ENCODE measurements around the gene DNM3. TPM values are rescaled to one million over a fixed set of nuclear protein-coding genes. Genes with fewer than 3 reads are reported as not detected.
"Not testable (repeated sequence)": the region's sequence is repeated elsewhere in the genome, so short reads cannot be mapped to it uniquely, and the experiment has no call there.

DNM3 gene
- total RNA-seq: 2.3 TPM
- long read RNA-seq, partial matches to known transcripts: 1 of 5 reads
- long read RNA-seq, other reads (novel, unspliced or antisense): 4 of 5 reads

DNA sequence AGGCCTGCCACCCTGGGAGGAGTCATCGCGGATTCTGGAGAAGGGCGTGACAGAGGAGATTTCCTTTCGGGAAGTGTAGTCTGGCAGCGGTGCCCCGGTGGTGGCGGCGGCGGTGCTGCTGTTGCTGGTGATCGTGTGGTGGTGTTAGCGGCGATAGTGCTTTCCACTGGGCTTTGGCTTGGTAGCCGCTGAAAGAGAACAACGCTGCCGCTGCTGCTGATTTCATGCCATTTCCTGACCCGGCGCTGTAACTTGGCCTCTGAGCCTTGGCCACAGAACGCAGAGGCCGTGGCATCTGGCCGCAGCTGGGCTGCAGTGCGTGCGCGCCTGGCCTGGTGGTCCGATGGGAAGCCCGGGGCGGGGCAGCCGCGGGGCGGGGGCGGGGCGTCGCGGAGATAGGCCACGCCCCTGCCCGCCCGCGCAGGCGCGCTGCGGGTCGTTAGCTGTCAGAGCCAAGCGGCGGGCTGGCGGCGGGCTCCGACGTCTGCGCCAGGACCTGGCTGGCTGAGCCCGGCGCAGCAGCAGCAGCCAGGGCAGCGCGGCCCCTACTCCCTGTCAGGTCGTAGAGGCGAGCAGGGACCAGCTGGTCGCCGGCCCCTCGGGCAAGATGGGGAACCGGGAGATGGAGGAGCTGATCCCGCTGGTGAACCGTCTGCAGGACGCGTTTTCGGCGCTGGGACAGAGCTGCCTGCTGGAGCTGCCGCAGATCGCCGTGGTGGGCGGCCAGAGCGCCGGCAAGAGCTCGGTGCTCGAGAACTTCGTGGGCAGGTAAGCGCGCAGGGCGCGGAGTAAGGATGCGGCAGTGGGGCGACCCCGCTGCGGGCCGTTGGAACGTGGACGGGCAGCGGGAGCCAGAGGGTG, at the start of gene DNM3:
TSS of gene DNM3 (plus strand) at position 449 of the 861 bp plus-strand sequence. CDS start at position 608, 159 bp downstream.
- DNase-seq (peak; percentile 90), ATAC-seq (peak; percentile 99)
- intact Hi-C loops (cut with micrococcal nuclease): no loop called here

DNA sequence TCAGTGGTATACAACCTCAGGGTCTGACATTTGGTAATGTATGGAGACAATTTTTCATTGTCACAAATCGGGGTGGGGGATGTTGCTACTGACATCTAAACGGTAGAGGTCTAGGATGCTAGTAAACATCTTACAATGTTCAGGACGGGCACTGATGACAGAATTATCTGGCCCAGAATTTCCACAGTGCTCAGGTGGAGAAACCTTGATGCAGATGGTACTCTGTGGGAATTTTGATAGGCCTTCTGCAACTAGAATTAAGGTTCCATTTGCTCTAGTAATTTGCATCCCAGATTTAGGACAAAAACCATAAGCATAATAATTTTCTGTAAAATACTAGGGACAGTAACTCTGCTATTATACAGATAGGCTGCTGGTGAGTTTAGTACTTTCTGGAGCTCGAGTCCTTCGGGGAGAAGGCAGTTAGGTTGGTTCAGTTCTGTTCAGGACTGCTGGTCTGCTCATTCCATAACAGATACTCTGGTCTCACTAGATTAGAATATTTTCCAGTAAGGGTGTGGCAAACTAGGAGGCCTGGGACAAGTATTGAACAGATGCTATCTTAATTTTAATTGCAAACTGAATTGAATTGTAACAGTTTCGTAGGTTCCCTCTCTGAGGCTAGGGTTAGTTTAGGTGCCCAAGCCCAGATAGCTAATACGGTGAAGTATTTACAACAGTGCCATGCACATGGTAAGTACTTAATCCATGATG, 48.5 kb upstream of the DNM3 start:
- intact Hi-C loops (cut with micrococcal nuclease): no loop called here
- ATAC-seq (no peak), DNase-seq (no peak)

DNA sequence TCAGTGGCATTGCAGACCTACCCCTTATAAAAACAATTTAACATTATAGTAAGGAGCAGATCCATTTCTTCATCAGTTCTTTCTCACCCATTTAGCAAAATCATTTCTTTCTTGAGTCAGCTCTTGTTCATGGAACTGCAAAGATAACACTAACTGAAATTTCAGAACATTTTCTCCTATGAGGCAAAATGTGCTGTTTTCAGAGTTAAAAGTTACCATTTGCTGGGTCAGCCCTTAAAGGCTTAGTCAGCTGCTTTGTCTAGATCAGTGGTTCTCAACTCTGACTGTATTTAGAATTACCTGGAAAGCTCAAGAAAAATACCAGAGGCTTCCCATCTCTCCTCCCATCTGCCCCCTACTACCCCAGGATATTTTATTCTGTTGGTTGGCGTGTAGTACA, 47.7 kb upstream of the DNM3 start:
- ATAC-seq (no peak), DNase-seq (no peak)
- intact Hi-C loops (cut with micrococcal nuclease): no loop called here

DNA sequence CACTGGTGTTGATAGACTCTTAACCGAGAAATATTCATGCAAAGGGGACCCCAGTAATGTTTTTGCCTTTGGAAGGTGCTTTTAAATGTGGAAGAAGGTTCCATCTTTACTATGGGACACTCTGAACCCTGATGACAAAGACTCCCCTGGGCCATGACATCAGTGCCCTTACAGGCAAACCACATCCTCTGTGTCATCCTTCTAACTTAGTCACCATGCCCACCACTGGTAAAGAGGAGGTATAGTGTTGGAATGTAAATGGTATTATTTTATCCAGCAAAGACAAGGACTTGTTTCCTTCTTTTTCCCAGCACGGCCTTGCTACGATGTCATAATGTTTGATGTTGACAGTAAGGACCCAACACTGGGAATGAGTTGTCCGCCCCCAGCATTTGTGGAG, 47.2 kb upstream of the DNM3 start:
- intact Hi-C loops (cut with micrococcal nuclease): no loop called here
- ATAC-seq (no peak), DNase-seq (no peak)

DNA sequence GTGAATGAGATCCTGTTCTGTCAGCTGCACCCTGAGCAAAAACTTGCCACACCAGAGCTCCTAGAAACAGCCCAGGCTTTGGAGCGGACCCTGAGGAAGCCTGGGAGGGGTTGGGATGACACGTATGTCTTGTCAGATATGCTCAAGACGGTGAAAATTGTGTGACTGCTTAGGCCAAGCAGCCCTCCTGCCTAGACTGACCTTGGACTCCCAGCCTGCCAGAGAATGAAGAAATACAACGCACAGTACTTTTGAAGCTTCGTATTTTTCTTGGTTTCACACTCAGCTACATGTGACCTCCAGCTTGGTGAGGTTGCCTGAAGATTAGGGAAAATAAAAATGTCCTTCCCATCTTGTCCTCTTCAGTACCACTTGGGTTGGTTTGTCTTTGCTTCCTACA, 44.7 kb upstream of the DNM3 start:
- DNase-seq (no peak), ATAC-seq (no peak)
- intact Hi-C loops (cut with micrococcal nuclease): no loop called here

DNA sequence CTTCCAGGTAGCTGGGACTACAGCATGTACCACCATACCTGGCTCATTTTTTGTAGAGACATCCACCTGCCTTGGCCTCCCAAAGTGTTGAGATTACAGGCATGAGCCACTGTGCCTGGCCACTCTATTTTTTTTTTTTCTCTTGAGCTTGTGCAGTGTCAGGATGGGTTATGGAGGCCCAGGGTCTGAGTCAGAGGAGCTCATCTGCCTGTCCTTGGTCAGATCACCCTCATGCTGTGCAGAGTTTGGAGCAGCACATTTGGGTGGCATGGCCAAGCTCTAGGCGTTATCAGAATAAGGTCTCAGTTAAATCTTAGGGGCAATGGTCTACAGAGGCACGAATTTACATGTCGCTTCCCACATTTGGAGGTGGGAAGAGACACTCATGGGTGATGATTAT, 43.0 kb upstream of the DNM3 start:
- intact Hi-C loops (cut with micrococcal nuclease): no loop called here
- no peak for ATAC-seq
- DNase-seq: no peak

DNA sequence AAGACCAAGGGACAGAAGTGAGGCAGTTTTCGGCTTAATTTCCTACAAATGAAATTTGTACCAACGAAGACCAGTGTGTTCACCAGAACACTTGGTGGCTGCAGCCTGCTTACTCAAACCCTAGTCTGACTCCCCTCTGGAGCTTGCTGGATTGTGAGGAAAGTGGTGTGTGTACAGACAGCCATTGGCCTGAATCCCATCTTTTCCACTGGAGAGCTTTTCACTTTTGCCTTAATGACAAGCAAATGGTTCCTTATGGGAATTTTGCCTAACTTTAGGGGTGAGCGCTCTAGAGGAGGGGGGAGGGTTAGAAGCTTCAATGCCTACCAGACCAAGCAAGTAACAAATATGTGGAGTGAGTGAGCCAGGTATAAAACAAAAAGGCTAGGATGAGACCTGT, 42.5 kb upstream of the DNM3 start:
- no peak for DNase-seq
- intact Hi-C loops (cut with micrococcal nuclease): no loop called here
- peak; percentile 34 for ATAC-seq

DNA sequence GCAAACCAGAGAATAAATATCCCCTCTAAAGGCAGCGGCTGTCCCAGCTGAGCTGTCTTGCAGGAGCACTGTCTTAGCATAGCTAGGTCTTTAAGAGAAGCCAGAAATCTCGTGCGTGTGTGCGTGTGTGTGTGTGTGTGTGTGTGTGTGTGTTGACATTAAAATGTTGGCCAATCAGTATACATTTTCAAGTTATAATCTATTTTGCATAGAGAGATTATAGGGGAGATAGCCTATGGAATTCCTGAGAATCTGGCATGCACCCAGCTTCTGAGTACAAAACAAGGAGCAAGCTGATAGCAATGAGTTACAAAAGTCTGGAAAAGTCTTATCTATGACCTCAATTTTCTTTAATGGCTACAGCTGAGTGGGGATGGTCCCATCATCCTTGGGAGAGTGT, 42.1 kb upstream of the DNM3 start:
- intact Hi-C loops (cut with micrococcal nuclease): no loop called here
- DNase-seq (no peak), ATAC-seq (peak; percentile 32)

DNA sequence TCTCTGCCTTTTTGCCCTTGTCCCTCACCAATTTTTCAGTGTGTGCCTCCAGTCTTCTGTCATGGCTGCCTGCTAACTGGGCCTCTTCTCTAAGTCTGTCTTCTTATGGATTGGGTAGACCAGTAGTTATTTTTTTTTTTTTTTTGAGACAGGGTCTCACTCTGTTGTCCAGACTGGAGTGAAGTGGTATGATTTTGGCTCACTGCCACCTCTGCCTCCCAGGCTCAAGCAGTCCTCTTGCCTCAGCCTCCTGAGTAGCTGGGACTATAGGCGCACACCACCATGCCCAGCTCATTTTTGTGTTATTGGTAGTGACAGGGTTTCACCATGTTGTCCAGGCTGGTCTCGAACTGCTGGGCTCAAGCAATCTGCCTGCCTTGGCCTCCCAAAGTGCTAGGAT, 41.6 kb upstream of the DNM3 start:
- intact Hi-C loops (cut with micrococcal nuclease): loop anchor here (5.0 kb wide), 1 partner anchor 188 kb away; no protein-coding TSS in a partner anchor
- DNase-seq, ATAC-seq: not testable (repeated sequence)

DNA sequence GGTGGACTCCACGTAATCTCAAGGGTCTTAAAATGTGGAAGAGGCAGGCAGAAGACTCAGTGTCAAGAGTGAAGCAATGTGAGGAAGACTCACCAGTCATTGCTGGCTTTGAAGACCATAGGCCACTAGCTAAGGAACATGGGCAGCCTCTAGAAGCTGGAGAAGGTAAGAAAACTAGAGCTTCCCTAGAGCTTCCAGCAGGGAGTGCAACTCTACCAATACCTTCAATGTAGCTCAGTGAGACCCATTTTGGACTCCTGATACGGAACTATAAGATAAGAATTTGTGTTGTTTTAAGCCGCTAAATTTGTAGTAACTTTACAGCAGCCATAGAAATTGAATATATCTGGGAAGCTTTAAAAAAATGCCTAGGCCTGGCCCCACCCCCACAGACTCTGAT, 41.0 kb upstream of the DNM3 start:
- intact Hi-C loops (cut with micrococcal nuclease): loop anchor here (5.0 kb wide), 1 partner anchor 187 kb away; no protein-coding TSS in a partner anchor
- ATAC-seq: no peak

DNA sequence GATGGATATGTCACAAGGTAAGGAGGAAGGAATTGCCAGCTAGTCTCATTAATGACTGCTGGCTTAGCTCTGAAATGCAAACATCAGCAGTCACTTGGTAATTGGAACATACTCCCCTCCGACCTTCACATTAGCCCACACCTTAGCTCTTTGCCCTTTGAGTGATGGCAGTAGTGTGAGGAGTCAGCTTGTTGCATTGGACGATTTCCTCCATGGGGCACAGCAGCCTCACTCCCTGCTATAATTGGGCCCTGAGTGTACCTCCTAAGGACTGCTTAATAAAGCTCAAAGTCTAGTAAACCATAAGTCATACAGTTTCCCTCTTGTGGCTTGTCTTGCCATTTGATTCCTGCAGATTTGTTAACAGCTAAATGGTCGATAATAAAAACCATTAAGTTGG, 40.4 kb upstream of the DNM3 start:
- ATAC-seq (no peak), DNase-seq (no peak)
- intact Hi-C loops (cut with micrococcal nuclease): loop anchor here (5.0 kb wide), 1 partner anchor 186 kb away; no protein-coding TSS in a partner anchor

More for the DNA sequence above, 41.0 kb upstream of the DNM3 start:
- DNase-seq: no peak

DNA sequence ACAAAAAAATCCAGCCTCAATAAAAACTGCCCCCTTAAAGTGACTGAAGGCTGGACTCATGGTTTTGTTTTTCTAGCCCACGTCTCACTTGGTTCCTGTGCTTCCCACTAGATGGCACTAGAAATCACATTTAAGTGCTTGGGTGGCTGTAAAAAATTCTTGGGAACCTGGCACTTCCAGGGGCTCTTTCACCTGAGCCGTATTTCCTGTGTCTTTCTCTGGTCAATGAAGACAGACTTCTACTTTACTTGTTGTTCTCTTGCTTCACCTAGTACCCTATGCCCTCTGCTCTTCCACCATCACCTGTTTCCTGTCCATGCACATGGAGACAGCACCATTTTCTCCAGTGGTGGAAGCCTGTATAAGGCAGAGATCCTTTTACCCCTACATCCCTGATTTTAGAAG, 39.8 kb upstream of the DNM3 start:
- intact Hi-C loops (cut with micrococcal nuclease): loop anchor here (5.0 kb wide), 1 partner anchor 186 kb away; no protein-coding TSS in a partner anchor
- peak; percentile 31 for ATAC-seq
- no peak for DNase-seq

DNA sequence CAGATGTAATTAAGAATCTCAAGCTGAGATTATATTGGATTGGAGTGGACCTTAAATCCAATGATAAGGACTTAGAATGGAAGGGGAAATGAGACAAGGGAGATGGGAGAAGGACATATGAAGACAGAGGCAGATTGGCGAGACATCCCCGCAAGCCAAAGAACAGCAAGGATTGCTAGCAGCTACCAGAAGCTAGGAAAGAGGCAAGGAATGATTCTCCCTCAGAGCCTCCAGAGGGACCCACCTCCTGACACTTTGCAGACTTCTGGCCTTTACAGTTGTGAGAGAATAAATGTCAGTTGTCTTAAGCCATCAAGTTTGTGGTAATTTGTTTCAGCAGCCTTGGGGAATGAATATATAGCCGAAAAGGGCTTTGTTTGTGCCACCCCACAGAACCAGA, 39.1 kb upstream of the DNM3 start:
- intact Hi-C loops (cut with micrococcal nuclease): loop anchor here (5.0 kb wide), 1 partner anchor 185 kb away; no protein-coding TSS in a partner anchor
- DNase-seq: no peak
- ATAC-seq: no peak

DNA sequence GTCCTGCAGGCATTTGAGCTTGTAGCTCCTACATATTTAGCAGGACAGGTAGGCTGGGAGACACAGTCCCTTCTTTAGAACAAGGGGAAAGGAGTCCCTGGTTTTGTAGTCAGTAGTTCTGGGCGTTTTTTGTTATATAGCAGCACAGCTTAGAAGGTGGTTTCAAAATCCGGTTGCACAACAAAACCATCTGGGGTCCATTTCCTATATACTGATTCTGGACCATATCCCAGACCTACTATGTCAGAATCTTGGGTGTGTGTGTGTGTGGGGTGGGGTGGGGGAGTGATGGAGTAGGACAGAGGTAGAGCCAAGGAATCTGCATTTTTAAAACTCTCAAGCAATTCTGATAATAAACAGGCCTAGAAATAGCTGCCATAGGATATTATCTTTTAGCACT, 38.3 kb upstream of the DNM3 start:
- intact Hi-C loops (cut with micrococcal nuclease): loop anchor here (5.0 kb wide), 1 partner anchor 184 kb away; no protein-coding TSS in a partner anchor
- no peak for DNase-seq
- peak; percentile 60 for ATAC-seq

DNA sequence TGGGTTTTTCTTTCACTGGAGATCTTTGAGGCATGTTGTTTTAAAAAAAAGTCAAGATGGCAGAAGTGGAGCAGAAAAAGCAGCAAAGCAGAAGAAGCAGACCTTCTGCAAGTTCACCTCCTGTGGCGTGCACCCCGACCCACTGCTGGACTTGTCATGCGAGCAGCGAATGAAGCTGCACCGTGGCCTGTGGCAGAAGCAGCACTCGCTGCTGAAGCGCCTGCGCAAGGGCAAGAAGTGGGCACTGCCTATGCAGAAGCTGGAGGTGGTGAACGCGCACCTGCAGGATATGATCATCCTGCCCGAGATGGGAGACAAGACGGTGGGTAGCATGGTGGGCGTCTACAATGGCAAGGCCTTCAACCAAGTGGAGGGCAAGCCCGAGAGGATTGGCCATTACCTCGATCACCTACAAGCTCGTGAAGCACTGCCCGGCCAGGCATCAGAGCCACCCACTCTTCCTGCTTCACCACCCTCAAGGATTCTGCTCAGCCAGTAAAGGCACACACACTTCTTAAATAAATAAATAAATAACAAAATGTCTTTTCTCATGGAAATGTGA, 37.8 kb upstream of the DNM3 start:
- intact Hi-C loops (cut with micrococcal nuclease): loop anchor here (5.0 kb wide), 1 partner anchor 184 kb away; no protein-coding TSS in a partner anchor
- ATAC-seq: no peak

DNA sequence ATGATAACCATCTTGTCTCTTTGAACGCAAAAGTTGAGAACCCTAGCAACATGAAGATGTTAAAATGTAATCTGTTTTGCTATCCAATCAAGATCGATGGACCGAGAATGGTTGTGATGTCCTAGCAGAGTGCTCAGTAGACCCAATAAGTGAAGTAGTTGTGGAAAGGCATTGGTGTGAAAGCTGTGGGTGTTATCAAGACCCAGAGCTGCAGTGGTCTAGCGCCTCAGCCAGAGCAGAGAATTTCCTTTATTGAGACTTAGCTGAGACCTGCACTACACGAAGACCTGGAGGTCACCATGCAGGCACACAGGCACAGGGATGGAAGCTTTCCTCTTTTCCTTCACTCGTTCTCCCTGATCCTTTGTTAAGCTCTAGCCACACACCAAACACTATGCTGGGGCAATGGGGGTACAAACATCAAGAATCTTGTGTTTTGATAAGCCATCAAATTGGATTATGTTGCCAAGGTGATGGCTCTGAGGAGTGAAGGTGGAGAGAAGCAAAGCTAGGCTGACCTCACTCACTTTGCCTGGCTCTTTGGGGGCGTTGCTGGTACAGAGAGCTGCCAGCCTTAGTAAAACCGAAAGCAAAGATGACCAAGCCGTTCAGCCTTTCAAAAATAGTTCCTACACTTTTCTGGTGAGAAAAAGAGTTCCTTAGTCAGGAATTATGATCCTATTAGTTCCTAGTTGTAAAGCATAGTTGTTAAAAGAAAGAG, 35.7 kb upstream of the DNM3 start:
- DNase-seq (no peak), ATAC-seq (no peak)
- intact Hi-C loops (cut with micrococcal nuclease): no loop called here

More for the DNA sequence above, 37.8 kb upstream of the DNM3 start:
- no peak for DNase-seq

DNA sequence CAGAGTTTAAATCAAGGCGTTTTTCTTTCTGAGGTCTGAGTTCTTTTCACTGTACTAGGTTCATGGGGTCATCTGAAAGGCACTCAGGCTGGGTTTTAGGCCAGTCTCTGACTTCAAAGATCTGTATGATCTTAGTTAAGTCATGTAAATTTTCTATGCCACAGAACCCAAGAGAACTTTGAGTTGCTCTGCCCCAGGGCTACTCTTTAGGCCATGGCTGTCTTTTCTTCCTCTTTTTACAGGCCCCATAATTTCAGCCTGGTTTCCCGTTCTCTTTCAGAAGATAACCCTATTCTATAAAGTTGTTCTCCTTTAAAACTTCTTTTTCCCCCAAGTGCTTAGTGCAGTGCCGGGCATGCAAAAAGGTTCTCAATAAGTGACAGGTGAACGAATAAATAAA, 33.7 kb upstream of the DNM3 start:
- intact Hi-C loops (cut with micrococcal nuclease): no loop called here
- no peak for DNase-seq
- no peak for ATAC-seq

DNA sequence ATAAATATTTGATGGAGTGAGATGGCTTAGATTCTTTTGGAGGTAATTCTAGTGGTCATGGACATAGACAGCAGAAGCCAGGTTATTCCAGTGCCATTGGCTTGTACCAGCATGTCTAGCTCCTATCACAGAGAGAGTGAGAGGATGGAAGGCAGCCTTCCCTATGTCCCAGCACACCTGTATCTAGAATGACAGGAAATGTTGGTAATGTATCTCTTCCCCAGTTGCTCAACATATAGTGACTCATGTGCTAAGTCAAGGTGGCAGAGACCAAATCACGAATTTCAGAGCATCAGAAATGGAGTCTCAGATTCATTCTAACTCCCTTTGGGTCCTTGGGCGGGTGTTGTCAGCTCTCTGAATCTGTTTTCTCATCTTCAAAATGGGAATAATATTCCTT, 31.5 kb upstream of the DNM3 start:
- no peak for DNase-seq
- intact Hi-C loops (cut with micrococcal nuclease): no loop called here
- no peak for ATAC-seq

DNA sequence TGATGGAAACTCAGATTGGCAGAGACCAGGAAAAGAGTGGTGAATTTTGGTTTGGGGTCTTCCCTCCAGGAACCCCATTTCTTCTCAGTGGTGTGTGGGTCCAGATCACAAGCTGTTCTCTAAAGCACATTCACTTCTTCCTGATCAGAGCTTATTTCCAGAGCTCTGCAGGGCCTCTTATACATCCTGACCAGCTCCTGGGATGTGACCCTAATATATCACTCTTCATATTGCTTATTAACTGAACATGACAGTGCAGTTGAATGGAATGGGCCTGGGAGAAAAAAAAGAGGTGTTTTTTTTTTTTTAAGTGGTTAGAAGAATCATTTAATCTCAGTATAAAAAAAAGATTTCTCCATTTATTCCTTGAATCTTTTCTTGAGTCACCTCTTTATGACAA, 29.6 kb upstream of the DNM3 start:
- intact Hi-C loops (cut with micrococcal nuclease): no loop called here
- no peak for DNase-seq
- ATAC-seq: no peak

Data from left ventricle myocardium superior (tissue), 1 donor.